ENCODE data around the gene PSMF1.

DNA sequence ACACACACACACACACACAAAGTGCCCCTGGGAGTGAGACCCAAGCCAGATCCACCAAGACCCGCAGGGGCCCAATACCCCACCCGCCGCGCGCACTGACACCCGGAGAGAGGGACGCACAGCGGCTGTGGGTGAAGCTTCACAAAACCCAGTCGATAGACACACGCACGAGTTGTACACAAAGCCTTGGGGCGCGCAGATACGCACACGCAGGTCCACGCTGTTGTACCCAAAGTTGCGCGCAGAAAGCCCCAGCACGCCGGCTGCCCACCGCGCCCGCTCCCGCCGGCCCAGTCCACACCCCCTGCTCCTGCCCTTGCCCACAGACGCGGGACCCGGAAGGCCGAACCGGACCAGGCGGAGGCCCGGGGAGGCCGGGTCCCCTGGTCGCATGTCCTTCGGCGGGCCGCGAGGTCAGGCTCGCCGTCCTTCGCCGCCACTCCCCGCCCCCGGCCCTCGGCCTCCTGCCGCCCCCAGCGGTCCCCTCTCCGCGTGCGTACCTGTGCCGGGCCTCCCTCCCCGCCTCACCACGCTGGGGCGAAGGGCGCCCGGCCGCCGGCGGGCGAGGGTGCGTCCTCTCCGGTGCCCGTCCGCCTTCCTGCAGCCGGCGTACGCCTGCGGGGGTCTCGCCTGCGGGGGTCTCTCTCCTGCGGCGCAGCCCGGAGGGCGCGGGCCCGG lies 66.4 kb downstream of the PSMF1 start, which contains the start of gene TMEM74B:
- TF ChIP-seq CTCF (IDR thresholded peaks at IDR 0.05; ENCODE audit: extremely low read depth in 1 of 2, insufficient read depth in 1 of 2, low read depth in 1 of 2, low read length in 2 of 2) (no peak), POLR2AphosphoS5 (IDR thresholded peaks at IDR 0.05; ENCODE audit: insufficient read depth, low read depth, low read length) (no peak), POLR2A (IDR thresholded peaks at IDR 0.05; ENCODE audit: low read depth, low read length) (no peak)

Data from endothelial cell of umbilical vein (primary cell).